HepG2 (cell line): ENCODE measurements around the gene TUG1.

Experiments
- CBX2 ChIP-seq, 2 experiments: fragments of 200-600 bp in 1 of 2; sonication (generic); formaldehyde crosslinking in 1 of 2; IDR thresholded peaks; 2 replicates each; pipeline versions ENCODE4 v1.7.0 to v1.8.1; 2018 to 2022; ENCODE audit warnings: low read depth in 2 of 2, low read length in 1 of 2, mild to moderate bottlenecking in 1 of 2, missing genetic modification reagents in 1 of 2
- EP300 ChIP-seq, 3 experiments: sonication (generic) in 1 of 3; formaldehyde crosslinking in 1 of 3; IDR thresholded peaks; 2 replicates each; pipeline versions ENCODE4 v1.5.1 to v1.6.1; 2011 to 2020; ENCODE audit warnings: low read depth in 2 of 3, low read length in 2 of 3, borderline replicate concordance in 1 of 3, improper control_type of control experiment in 1 of 3, mild to moderate bottlenecking in 1 of 3, missing genetic modification reagents in 1 of 3, moderate library complexity in 1 of 3
- FOXM1 ChIP-seq: sonication (generic); formaldehyde crosslinking; IDR thresholded peaks from 2 replicates; pipeline ENCODE4 v1.5.0; 2020; ENCODE audit warnings: missing genetic modification reagents
- GABPA ChIP-seq, 2 experiments: IDR thresholded peaks; 2 replicates each; pipeline ENCODE4 v1.6.1; 2011 to 2016; ENCODE audit warnings: low read depth in 2 of 2, low read length in 1 of 2, missing biosample characterization in 1 of 2, missing genetic modification characterization in 1 of 2
- MEF2D ChIP-seq: sonication (generic); formaldehyde crosslinking; IDR thresholded peaks from 2 replicates; pipeline ENCODE4 v1.5.1; 2020; ENCODE audit warnings: mild to moderate bottlenecking, missing genetic modification reagents
- NFYB ChIP-seq: sonication (generic); formaldehyde crosslinking; IDR thresholded peaks from 2 replicates; pipeline ENCODE4 v1.4.0; 2020; ENCODE audit warnings: missing genetic modification reagents
- ZNF547 ChIP-seq: sonication (generic); formaldehyde crosslinking; IDR thresholded peaks from 2 replicates; pipeline ENCODE4 v1.5.1; 2020; ENCODE audit warnings: mild to moderate bottlenecking, missing genetic modification reagents
- ZNF549 ChIP-seq: sonication (generic); formaldehyde crosslinking; IDR thresholded peaks from 2 replicates; pipeline ENCODE4 v1.5.0; 2020; ENCODE audit warnings: missing genetic modification reagents
- TF ChIP-seq, protein P1 (sequence below): sonication (generic); formaldehyde crosslinking; IDR thresholded peaks from 2 replicates; pipeline ENCODE4 v1.5.0; 2020; ENCODE audit warnings: mild to moderate bottlenecking, missing genetic modification reagents, moderate library complexity
- TF ChIP-seq, protein P2 (sequence below): sonication (generic); formaldehyde crosslinking; IDR thresholded peaks from 2 replicates; pipeline ENCODE4 v1.5.0; 2020; ENCODE audit warnings: missing genetic modification reagents
- TF ChIP-seq, protein P3 (sequence below): sonication (generic); formaldehyde crosslinking; IDR thresholded peaks from 2 replicates; pipeline ENCODE4 v1.5.1; 2020; ENCODE audit warnings: mild to moderate bottlenecking, missing genetic modification reagents, borderline replicate concordance
- TF ChIP-seq, protein P4 (sequence below): sonication (generic); formaldehyde crosslinking; IDR thresholded peaks from 2 replicates; pipeline ENCODE4 v1.5.0; 2020; ENCODE audit warnings: missing genetic modification reagents, mild to moderate bottlenecking, borderline replicate concordance
- TF ChIP-seq, protein P5 (sequence below): sonication (generic); formaldehyde crosslinking; IDR thresholded peaks from 2 replicates; pipeline ENCODE4 v1.5.1; 2020; ENCODE audit warnings: mild to moderate bottlenecking, missing genetic modification reagents, moderate library complexity

DNA sequence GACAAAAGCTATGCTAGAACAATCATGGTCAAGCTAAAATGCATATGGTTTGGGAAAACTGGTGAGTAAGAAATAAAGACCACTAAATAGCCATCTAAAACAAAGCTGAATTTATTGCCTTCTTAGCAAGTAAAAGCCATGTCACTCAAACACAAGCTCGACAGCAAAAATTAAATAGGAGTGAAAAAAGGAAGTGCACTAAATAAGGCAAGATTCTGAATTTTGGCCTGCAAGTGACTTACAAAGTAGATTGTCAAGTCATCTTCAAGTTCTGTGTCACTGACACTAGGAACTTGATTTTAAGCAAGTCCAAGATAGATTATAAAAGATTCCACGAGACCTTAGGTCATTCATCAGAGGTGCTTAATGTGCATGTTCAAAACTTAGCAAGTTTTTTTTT is 27.4 kb downstream of the TUG1 start:
- TF ChIP-seq GABPA (IDR thresholded peaks at IDR 0.05; ENCODE audit: low read depth, low read length) = no peak
- TF ChIP-seq GABPA (CRISPR knock-in tag; IDR thresholded peaks at IDR 0.05; ENCODE audit: low read depth) = no peak
- TF ChIP-seq, protein P1, sequence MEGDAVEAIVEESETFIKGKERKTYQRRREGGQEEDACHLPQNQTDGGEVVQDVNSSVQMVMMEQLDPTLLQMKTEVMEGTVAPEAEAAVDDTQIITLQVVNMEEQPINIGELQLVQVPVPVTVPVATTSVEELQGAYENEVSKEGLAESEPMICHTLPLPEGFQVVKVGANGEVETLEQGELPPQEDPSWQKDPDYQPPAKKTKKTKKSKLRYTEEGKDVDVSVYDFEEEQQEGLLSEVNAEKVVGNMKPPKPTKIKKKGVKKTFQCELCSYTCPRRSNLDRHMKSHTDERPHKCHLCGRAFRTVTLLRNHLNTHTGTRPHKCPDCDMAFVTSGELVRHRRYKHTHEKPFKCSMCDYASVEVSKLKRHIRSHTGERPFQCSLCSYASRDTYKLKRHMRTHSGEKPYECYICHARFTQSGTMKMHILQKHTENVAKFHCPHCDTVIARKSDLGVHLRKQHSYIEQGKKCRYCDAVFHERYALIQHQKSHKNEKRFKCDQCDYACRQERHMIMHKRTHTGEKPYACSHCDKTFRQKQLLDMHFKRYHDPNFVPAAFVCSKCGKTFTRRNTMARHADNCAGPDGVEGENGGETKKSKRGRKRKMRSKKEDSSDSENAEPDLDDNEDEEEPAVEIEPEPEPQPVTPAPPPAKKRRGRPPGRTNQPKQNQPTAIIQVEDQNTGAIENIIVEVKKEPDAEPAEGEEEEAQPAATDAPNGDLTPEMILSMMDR (CRISPR knock-in tag) = no peak
- TF ChIP-seq FOXM1 (CRISPR knock-in tag) = no peak
- TF ChIP-seq, protein P2, sequence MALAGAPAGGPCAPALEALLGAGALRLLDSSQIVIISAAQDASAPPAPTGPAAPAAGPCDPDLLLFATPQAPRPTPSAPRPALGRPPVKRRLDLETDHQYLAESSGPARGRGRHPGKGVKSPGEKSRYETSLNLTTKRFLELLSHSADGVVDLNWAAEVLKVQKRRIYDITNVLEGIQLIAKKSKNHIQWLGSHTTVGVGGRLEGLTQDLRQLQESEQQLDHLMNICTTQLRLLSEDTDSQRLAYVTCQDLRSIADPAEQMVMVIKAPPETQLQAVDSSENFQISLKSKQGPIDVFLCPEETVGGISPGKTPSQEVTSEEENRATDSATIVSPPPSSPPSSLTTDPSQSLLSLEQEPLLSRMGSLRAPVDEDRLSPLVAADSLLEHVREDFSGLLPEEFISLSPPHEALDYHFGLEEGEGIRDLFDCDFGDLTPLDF (CRISPR knock-in tag) = no peak
- no peak for TF ChIP-seq NFYB (CRISPR knock-in tag)
- TF ChIP-seq MEF2D (CRISPR knock-in tag) = no peak
- no peak for TF ChIP-seq CBX2 (IDR thresholded peaks at IDR 0.05; ENCODE audit: low read depth, low read length)
- TF ChIP-seq CBX2 (CRISPR knock-in tag; IDR thresholded peaks at IDR 0.05; ENCODE audit: low read depth) = no peak
- TF ChIP-seq, protein P3, sequence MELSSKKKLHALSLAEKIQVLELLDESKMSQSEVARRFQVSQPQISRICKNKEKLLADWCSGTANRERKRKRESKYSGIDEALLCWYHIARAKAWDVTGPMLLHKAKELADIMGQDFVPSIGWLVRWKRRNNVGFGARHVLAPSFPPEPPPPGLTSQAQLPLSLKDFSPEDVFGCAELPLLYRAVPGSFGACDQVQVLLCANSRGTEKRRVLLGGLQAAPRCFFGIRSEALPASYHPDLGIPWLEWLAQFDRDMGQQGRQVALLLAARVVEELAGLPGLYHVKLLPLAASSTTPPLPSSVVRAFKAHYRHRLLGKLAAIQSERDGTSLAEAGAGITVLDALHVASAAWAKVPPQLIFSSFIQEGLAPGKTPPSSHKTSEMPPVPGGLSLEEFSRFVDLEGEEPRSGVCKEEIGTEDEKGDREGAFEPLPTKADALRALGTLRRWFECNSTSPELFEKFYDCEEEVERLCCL (CRISPR knock-in tag) = no peak
- TF ChIP-seq, protein P4, sequence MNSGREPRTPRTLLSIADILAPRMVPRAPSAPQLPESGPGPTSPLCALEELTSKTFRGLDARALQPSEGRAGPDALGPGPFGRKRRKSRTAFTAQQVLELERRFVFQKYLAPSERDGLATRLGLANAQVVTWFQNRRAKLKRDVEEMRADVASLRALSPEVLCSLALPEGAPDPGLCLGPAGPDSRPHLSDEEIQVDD = no peak
- no peak for TF ChIP-seq ZNF549
- no peak for TF ChIP-seq EP300 (IDR thresholded peaks at IDR 0.05; ENCODE audit: low read depth in 2 of 2, low read length in 2 of 2)
- no peak for TF ChIP-seq EP300 (CRISPR knock-in tag; IDR thresholded peaks at IDR 0.05; ENCODE audit: borderline replicate concordance)
- TF ChIP-seq, protein P5, sequence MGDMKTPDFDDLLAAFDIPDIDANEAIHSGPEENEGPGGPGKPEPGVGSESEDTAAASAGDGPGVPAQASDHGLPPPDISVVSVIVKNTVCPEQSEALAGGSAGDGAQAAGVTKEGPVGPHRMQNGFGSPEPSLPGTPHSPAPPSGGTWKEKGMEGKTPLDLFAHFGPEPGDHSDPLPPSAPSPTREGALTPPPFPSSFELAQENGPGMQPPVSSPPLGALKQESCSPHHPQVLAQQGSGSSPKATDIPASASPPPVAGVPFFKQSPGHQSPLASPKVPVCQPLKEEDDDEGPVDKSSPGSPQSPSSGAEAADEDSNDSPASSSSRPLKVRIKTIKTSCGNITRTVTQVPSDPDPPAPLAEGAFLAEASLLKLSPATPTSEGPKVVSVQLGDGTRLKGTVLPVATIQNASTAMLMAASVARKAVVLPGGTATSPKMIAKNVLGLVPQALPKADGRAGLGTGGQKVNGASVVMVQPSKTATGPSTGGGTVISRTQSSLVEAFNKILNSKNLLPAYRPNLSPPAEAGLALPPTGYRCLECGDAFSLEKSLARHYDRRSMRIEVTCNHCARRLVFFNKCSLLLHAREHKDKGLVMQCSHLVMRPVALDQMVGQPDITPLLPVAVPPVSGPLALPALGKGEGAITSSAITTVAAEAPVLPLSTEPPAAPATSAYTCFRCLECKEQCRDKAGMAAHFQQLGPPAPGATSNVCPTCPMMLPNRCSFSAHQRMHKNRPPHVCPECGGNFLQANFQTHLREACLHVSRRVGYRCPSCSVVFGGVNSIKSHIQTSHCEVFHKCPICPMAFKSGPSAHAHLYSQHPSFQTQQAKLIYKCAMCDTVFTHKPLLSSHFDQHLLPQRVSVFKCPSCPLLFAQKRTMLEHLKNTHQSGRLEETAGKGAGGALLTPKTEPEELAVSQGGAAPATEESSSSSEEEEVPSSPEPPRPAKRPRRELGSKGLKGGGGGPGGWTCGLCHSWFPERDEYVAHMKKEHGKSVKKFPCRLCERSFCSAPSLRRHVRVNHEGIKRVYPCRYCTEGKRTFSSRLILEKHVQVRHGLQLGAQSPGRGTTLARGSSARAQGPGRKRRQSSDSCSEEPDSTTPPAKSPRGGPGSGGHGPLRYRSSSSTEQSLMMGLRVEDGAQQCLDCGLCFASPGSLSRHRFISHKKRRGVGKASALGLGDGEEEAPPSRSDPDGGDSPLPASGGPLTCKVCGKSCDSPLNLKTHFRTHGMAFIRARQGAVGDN (CRISPR knock-in tag) = no peak
- no peak for TF ChIP-seq ZNF547
